HAP-1 (cell line): ENCODE measurements around the gene ANTKMT.

ENCODE experiments used
- DNase-seq, 2 experiments: peaks; one replicate each; pipeline ENCODE4 v3.0.0-alpha.2; 2016 to 2020; ENCODE audit warnings: low spot score in 2 of 2
- H3K27me3 ChIP-seq: fragments of 250-450 bp; sonication (Bioruptor Pico); 2 replicates; pipeline ENCODE4 v1.5.1; 2020; ENCODE audit warnings: low read depth, mild to moderate bottlenecking, moderate library complexity
- H3K36me3 ChIP-seq: fragments of 250-450 bp; sonication (Bioruptor Pico); replicated peaks from 2 replicates; pipeline ENCODE4 v1.5.1; 2020; ENCODE audit warnings: mild to moderate bottlenecking
- H3K4me1 ChIP-seq: fragments of 250-450 bp; sonication (Bioruptor Pico); 2 replicates; pipeline ENCODE4 v1.5.1; 2020; ENCODE audit warnings: mild to moderate bottlenecking
- H3K4me3 ChIP-seq: fragments of 250-450 bp; sonication (Bioruptor Pico); 2 replicates; pipeline ENCODE4 v1.5.1; 2020; ENCODE audit warnings: mild to moderate bottlenecking, moderate library complexity
- H3K9me3 ChIP-seq: fragments of 250-450 bp; sonication (Bioruptor Pico); 2 replicates; pipeline ENCODE4 v1.5.1; 2020; ENCODE audit warnings: mild to moderate bottlenecking, moderate library complexity
- in situ Hi-C: fragments of 300-500 bp; cut with MboI; formaldehyde crosslinking; loops from 3 replicates; pipeline ENCODE4 v1.14.3; 2020; ENCODE audit warnings: low sequenced_read_pairs, inconsistent platforms, mixed read lengths

ANTKMT gene

GRCh38 chr16:728131-728889 lies 7.4 kb downstream of the ANTKMT start:
- H3K27me3 ChIP-seq = no peaks in the 10 kb centered on the region
- peaks cover 35% of the 10 kb centered on the region for H3K36me3 ChIP-seq
- in situ Hi-C loops = no loop called here
- no peaks in the 10 kb centered on the region for H3K9me3 ChIP-seq
- DNase-seq = peak; percentile 82 to 94
- H3K4me3 ChIP-seq = peak overlapping the region; percentile 71
- H3K4me1 ChIP-seq = peaks cover 5% of the 10 kb centered on the region

- DNase-seq = peak in 1 of 2 experiments; percentile 47
These were observed 8.2 kb downstream of the ANTKMT start for GRCh38 chr16:728890-729744.

GRCh38 chr16:729768-730665 lies 9.1 kb downstream of the ANTKMT start:
- H3K27me3 ChIP-seq = no peaks in the 10 kb centered on the region
- in situ Hi-C loops = loop anchor here (5.0 kb wide), 1 partner anchor 57 kb away; the partner anchor contains the start of genes CHTF18 and RPUSD1
- H3K4me1 ChIP-seq = peaks cover 5% of the 10 kb centered on the region
- no peaks in the 10 kb centered on the region for H3K9me3 ChIP-seq
- H3K4me3 ChIP-seq = peak overlapping the region; percentile 71; the same call in 1 of the 2 replicates
- DNase-seq = no peak
- H3K36me3 ChIP-seq = peaks cover 49% of the 10 kb centered on the region

More at GRCh38 chr16:728890-729744, 8.2 kb downstream of the ANTKMT start:
- H3K4me1 ChIP-seq = peaks cover 5% of the 10 kb centered on the region
- in situ Hi-C loops = no loop called here
- no peaks in the 10 kb centered on the region for H3K27me3 ChIP-seq
- H3K4me3 ChIP-seq = peak overlapping the region; percentile 71
- peaks cover 41% of the 10 kb centered on the region for H3K36me3 ChIP-seq
- H3K9me3 ChIP-seq = no peaks in the 10 kb centered on the region

- Histone ChIP-seq H3K4me3 (no peak overlapping the region), H3K36me3 (peaks cover 57% of the 10 kb centered on the region), H3K4me1 (peaks cover 5% of the 10 kb centered on the region), H3K9me3 (no peaks in the 10 kb centered on the region), H3K27me3 (no peaks in the 10 kb centered on the region)
- no peak for DNase-seq
- in situ Hi-C loops = loop anchor here (5.0 kb wide), 1 partner anchor 56 kb away; the partner anchor contains the start of genes CHTF18 and RPUSD1
These were observed 9.9 kb downstream of the ANTKMT start for GRCh38 chr16:730666-731509.

- Histone ChIP-seq H3K9me3 (no peaks in the 10 kb centered on the region), H3K4me3 (no peak overlapping the region), H3K4me1 (peaks cover 5% of the 10 kb centered on the region), H3K36me3 (peaks cover 72% of the 10 kb centered on the region), H3K27me3 (no peaks in the 10 kb centered on the region)
- in situ Hi-C loops = loop anchor here (5.0 kb wide), 1 partner anchor 55 kb away; the partner anchor contains the start of genes CHTF18 and RPUSD1
- no peak for DNase-seq
These were observed 11.4 kb downstream of the ANTKMT start for GRCh38 chr16:732332-732731.

- H3K9me3 ChIP-seq = no peaks in the 10 kb centered on the region
- in situ Hi-C loops = loop anchor here (5.0 kb wide), 1 partner anchor 54 kb away; the partner anchor contains the start of genes CHTF18 and RPUSD1
- no peaks in the 10 kb centered on the region for H3K27me3 ChIP-seq
- peaks cover 75% of the 10 kb centered on the region for H3K36me3 ChIP-seq
- no peak for DNase-seq
- peaks cover 5% of the 10 kb centered on the region for H3K4me1 ChIP-seq
- no peak overlapping the region for H3K4me3 ChIP-seq
These were observed 12.0 kb downstream of the ANTKMT start for GRCh38 chr16:732936-733335.

GRCh38 chr16:733382-734207 lies 12.6 kb downstream of the ANTKMT start:
- Histone ChIP-seq H3K4me3 (no peak overlapping the region), H3K27me3 (no peaks in the 10 kb centered on the region), H3K4me1 (peaks cover 5% of the 10 kb centered on the region), H3K36me3 (peaks cover 77% of the 10 kb centered on the region), H3K9me3 (no peaks in the 10 kb centered on the region)
- peak in 1 of 2 experiments; percentile 78 for DNase-seq
- in situ Hi-C loops = loop anchor here (5.0 kb wide), 1 partner anchor 54 kb away; the partner anchor contains the start of genes CHTF18 and RPUSD1

- Histone ChIP-seq H3K4me3 (no peak overlapping the region), H3K27me3 (no peaks in the 10 kb centered on the region), H3K4me1 (no peaks in the 10 kb centered on the region), H3K36me3 (peaks cover 74% of the 10 kb centered on the region), H3K9me3 (no peaks in the 10 kb centered on the region)
- in situ Hi-C loops = loop anchor here (5.0 kb wide), 1 partner anchor 53 kb away; the partner anchor contains the start of genes CHTF18 and RPUSD1
- DNase-seq = no peak
These were observed 13.4 kb downstream of the ANTKMT start for GRCh38 chr16:734208-734980.

- Histone ChIP-seq H3K36me3 (peaks cover 65% of the 10 kb centered on the region), H3K4me1 (peaks cover 3% of the 10 kb centered on the region; the same call in 1 of the 2 replicates), H3K4me3 (no peak overlapping the region), H3K9me3 (no peaks in the 10 kb centered on the region), H3K27me3 (no peaks in the 10 kb centered on the region)
- in situ Hi-C loops = loop anchor here (5.0 kb wide), 1 partner anchor 52 kb away; the partner anchor contains the start of genes CHTF18 and RPUSD1
- no peak for DNase-seq
These were observed 14.3 kb downstream of the ANTKMT start for GRCh38 chr16:734981-735881.

- no peak for DNase-seq
- in situ Hi-C loops = no loop called here
- peaks cover 62% of the 10 kb centered on the region for H3K36me3 ChIP-seq
- H3K4me1 ChIP-seq = peaks cover 3% of the 10 kb centered on the region; the same call in 1 of the 2 replicates
- H3K27me3 ChIP-seq = no peaks in the 10 kb centered on the region
- H3K9me3 ChIP-seq = no peaks in the 10 kb centered on the region
- no peak overlapping the region for H3K4me3 ChIP-seq
These were observed 15.1 kb downstream of the ANTKMT start for GRCh38 chr16:735982-736453.
